RWPE1 (cell line): ENCODE measurements around the gene GALNTL6.

Experiments used
- CTCF ChIA-PET: fragments of 350-600 bp; sonication (Branson Sonifier 250); formaldehyde crosslinking; extraction: SDS; loops from one replicate; lab custom pipeline; 2021; lab: Yijun Ruan, JAX
- POLR2A ChIA-PET: fragments of 400-600 bp; formaldehyde crosslinking; extraction: SDS; loops from one replicate; lab custom pipeline; 2020; ENCODE audit warnings: antibody characterized with exemption; ENCODE audit not compliant: low non-redundant PET; lab: Yijun Ruan, JAX
- DNase-seq: peaks from one replicate; pipeline ENCODE4 v3.0.0; 2012; ENCODE audit warnings: low spot score
- H3K27ac ChIP-seq: fragments of 450-650 bp; 2 replicates; pipeline ENCODE4 v1.5.1; 2017
- TF ChIP-seq, protein P1 (sequence below): fragments of 450-650 bp; conservative IDR thresholded peaks from 2 replicates; pipeline ENCODE4 v1.5.1; 2017; ENCODE audit warnings: low read depth, mild to moderate bottlenecking

The GALNTL6 gene

DNA sequence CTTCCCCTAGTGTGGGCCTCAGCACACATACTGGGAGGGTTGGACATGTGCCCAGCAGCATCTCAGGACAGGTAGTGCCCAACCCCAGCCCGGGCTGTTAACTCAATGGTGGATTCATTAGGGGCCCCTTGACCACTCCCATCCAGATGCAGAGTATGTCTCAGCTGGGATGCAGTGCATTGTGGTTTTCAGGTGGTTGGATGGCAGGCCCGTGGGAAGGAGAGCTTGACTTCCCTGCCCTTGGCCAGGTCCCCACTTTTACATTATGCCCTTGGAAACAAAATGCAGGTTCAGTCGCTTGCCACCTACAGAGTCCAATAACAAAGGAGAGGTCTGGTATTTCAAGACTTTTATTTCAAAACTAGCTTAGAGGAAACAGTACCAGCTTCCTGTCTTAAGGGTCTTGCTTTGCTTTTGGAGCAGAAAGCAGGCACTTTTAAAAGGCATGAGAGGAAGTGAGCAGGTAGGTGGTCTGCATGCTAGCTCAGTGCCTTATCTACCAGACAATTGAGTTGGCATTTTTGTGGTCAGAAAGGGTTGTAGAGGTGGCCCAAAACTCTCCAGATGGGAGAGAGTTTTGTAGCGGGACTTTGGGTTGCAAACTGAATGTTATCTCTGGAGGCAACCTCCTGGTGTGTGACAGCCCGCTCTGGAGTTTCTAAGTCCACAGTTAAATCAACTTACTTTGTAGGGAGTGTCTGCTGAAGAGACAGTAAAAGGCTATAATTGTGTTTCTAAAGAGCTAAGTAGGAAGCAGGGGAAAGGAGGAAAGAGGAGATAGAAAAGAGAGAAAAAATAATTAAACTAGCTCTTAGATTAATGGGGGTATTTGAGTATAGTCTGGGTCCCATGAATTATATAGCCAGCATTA, 171.0 kb downstream of the GALNTL6 start:
- DNase-seq, result no peak
- CTCF ChIA-PET, result no interaction called here
- POLR2A ChIA-PET, result no interaction called here
- H3K27ac ChIP-seq, result no peak overlapping the region
- TF ChIP-seq, protein P1, sequence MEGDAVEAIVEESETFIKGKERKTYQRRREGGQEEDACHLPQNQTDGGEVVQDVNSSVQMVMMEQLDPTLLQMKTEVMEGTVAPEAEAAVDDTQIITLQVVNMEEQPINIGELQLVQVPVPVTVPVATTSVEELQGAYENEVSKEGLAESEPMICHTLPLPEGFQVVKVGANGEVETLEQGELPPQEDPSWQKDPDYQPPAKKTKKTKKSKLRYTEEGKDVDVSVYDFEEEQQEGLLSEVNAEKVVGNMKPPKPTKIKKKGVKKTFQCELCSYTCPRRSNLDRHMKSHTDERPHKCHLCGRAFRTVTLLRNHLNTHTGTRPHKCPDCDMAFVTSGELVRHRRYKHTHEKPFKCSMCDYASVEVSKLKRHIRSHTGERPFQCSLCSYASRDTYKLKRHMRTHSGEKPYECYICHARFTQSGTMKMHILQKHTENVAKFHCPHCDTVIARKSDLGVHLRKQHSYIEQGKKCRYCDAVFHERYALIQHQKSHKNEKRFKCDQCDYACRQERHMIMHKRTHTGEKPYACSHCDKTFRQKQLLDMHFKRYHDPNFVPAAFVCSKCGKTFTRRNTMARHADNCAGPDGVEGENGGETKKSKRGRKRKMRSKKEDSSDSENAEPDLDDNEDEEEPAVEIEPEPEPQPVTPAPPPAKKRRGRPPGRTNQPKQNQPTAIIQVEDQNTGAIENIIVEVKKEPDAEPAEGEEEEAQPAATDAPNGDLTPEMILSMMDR, result no peak

DNA sequence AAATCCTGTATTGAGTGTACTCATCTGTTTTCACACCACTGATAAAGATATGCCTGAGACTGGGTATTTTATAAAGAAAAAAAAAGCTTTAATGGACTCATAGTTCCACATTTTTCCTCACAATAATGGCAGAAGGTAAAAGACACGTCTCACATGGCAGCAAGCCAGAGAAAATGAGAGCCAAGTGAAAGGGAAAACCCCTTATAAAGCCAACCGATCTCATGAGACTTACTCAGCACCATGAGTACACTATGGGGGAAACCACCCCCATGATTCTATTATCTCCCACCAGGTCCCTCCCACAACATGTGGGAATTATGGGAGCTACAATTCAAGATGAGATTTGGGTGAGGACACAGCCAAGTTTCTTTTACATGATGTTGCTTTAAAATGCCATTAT, 171.9 kb downstream of the GALNTL6 start:
- ChIA-PET CTCF (no interaction called here), POLR2A (no interaction called here)
- no peak for DNase-seq
- no peak overlapping the region for H3K27ac ChIP-seq
- TF ChIP-seq, protein P1, result no peak

DNA sequence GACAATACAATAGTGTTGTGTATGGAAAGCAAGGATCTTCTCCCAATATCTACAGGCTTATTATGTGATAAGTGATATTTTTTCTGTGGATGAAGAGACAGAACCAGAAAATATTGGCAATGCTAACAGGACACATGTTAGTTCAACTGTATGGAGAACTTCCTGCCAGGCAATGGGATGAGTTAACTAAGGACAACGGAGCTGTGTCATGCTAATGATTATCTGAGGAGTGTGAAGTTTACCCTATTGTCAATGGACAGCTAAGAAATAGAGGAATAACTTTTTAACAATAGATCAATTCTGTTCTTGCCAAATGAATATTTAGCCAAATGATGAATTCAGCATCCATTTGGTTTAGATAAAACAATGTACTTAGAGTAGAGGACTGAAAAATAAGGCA, 180.0 kb downstream of the GALNTL6 start:
- TF ChIP-seq, protein P1, result no peak
- H3K27ac ChIP-seq, result no peak overlapping the region
- no peak for DNase-seq
- CTCF ChIA-PET, result no interaction called here
- POLR2A ChIA-PET, result no interaction called here

DNA sequence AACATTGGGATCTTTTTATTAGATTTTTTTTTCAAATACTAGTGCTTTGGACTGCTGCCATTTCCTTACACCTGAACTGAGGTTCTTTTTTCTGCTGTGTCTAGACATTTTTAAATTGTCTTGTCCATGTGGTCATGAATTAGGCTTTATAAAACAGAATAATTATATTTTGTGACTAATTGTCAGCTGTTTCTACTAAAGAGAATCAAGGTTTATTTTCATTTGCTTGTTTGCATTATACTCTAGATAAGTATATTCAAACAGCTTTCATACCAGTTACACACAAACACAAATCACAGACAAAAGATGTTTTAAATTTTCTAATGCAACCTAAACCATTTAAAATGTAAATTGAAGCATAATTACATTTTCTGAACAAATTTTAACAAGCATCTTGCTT, 194.7 kb downstream of the GALNTL6 start:
- H3K27ac ChIP-seq, result no peak overlapping the region
- CTCF ChIA-PET, result no interaction called here
- DNase-seq, result no peak
- TF ChIP-seq, protein P1, result no peak
- POLR2A ChIA-PET, result no interaction called here

DNA sequence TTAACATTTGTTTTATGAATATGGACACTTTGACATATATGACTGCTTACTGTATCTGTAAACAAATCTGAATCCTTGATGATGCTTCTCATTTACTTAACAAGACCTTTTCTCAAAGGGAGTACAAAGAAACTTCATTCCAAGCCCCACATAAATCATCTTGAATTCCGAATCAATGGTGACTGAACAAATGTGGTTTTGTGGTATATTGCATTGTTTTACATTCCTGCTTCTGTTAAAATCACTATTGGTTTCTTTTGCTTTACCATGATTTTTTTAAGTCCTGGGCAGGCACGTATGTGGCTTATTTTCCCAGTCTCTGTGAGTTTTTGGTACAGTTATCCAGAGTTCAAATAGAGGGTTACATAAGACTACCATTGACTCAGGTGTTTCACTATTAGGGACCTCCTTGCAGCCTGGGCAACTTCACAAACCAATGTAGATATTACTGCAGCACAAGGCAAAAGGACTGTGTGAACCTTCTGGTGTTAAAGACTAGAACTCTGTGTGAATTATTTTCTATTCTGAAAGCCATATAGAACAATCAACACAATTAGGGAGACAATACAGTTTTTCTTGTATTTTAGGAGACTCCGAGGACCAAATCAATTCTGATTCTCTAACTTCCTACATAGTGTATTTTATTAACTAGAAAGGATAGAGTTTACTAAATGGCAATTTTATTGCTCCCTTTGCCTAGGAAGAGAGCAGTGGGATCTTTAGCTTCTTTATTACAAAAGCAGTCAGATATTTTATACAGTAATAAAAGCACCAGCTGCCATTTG, 196.4 kb downstream of the GALNTL6 start:
- CTCF ChIA-PET, result interaction anchor here (0.5 kb wide), 1 partner anchor 13 kb away, joined by 3 read pairs; no protein-coding TSS in a partner anchor
- no peak overlapping the region for H3K27ac ChIP-seq
- no peak for DNase-seq
- POLR2A ChIA-PET, result no interaction called here
- TF ChIP-seq, protein P1, result no peak

DNA sequence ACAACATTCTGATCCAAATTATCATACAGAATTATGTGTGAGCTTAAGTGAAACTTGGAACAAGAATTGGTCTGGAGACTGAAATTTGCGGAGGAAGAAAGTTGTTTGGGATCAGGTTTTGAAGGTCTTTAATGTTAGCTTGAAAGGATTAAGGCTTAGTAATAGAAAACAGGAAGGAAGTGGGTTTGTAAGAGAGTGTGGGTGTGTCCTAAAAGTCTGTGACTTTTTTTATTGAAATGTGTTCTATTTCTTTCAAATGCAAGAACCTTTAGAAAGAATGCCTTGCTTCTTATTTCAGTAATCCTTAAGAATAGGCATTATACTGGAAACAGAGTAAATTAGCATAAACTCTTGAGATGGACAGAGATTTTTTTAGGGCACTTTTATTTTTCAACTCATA, 198.0 kb downstream of the GALNTL6 start:
- no peak for DNase-seq
- POLR2A ChIA-PET, result no interaction called here

More for the DNA sequence above, 198.0 kb downstream of the GALNTL6 start:
- TF ChIP-seq, protein P1, result no peak
- CTCF ChIA-PET, result no interaction called here
- H3K27ac ChIP-seq, result no peak overlapping the region
